Iris pigment epithelial cell (primary cell): ENCODE data around the gene SOBP.

Experiments used
- DNase-seq: peaks from one replicate; pipeline ENCODE4 v3.0.0-alpha.2; 2011; ENCODE audit warnings: low read depth

The SOBP gene

DNA sequence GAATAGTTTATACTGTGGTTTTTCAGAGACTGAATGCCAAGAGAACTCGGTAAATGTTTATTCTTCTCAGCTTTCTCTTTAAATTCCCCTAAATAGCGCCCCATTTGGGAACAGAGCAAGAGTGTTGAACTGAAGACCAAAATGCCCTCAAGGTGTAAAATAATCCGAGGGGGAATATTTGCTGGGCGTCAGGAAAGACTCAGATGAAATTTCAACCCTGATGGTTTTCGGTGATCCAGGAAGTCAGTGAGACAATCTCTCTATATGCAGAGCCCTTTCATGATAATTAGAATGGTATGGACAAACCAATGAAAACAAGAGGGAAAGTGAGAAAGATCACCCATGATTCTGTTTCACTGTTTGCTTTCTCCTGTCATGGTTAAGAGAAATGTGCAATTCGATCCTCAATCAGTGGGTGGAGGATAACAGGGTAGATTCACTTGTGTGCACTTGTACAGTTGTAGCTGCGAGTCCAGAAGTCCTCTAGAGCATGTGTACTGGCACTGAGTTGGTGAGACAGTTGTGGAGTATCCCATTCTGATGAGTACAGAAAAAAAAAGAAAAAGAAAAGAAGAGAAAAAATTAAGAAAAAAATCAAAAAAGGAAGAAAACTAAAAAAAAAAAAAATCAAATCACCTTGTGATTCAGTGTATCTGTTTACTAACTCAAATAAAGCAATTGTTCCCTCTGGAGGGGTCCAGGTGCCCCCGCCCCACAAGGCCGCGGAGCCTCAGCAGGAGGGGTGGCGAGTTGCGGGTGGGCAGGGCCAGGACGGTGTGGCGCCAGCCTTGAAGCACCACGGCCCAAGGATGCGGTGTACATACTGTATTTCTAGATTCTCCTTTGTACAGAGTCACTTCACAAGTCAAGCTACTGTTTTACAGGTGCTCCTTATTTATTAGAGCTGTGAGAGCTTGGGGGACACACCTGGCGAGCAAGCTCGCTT lies 169.3 kb downstream of the SOBP start:
- peak; percentile 65 for DNase-seq

DNA sequence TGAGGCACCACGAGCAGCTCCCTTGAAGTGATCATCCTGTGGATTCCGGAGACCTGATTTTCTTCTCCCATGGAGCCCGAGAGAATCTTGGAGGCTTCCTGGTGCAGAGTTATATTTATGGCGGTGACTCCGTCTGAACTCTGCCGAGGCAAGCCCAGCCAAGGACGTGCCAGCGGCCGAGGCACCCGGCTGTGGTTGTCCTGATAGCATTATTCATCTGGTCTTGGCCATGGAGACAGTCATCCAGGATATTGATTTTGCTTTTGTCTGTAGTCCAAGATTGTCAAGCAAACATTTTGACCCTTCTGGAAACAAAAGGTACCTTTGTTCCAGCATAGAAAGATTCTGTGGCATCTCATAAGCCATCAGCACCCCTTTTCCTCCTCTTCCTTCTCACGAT lies 170.9 kb downstream of the SOBP start:
- DNase-seq, result no peak

DNA sequence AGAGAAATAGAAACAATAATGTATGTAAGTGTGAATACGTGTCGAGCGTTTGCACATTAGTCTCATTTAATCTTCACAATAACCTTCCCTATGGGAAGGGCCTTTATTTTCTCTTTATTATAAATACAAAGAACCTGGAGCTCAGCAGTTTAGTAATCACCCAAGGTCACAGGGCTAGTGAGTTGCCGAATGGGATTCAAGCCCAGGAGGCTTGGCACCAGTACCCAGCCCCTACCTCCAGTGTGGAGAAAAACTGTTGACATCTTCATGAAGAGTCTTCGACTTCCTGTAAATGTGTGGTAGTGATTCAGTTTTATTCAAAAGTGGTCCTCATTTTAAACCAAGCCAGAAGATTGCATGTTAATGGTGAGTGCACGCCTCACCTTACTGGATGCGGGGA lies 171.4 kb downstream of the SOBP start:
- no peak for DNase-seq

DNA sequence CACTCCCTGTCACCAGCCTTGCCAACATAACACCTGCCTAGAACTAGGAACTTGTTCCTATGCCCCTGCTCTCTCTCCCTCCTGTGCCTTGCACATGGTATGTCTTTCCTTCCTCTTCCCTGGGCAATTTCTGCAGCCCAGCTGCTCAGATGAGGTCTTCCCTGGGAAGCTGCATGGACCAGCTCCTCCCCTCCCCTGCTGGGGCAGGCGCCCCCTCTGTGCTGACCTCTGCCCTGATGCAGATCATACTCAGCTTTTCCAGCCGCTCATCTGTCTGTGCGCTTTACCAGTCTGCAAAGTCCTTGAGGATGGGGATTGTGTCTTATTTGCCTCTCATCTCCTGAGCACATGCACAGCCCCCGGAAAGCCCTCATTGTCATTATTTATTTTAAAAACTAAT lies 172.4 kb downstream of the SOBP start:
- DNase-seq, result no peak

DNA sequence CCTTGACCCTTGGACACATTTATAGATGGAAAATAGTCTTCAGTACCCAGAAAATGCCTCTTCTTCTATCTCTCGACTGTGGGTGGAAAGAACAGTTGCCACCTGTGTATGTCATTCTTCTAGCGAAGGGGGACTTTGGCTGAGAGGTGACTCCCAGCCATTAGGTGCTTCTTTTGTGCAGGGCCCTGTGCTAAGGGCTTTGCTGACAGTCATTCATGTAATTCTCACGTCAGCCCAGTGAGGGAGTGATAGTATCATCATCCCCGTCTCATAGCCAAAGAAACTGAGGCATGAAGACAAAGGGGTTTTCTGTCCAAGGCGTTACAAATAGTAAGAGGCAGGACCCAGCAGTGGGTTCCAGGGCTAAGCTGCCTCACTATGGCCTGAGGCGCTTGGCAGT lies 173.4 kb downstream of the SOBP start:
- no peak for DNase-seq

DNA sequence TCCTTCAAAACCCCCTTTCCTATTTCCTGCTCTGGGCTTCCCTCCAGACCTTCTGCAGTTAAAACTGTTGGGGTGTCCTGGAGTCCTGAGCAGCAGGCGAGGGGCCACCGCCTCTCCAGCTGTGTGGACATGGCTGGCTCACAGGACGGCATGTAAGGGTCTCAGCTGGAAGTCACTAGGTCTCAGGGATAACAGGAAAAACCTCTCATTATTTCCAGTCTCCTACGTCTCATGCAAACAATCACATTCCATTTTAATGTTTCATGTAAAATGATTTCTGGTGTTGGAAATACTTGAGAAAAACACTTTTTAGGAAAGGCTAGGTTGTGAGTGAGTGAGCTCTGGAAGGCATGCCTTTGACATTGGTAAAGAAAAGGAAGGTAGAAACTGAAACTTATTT lies 175.5 kb downstream of the SOBP start:
- peak; percentile 60 for DNase-seq

DNA sequence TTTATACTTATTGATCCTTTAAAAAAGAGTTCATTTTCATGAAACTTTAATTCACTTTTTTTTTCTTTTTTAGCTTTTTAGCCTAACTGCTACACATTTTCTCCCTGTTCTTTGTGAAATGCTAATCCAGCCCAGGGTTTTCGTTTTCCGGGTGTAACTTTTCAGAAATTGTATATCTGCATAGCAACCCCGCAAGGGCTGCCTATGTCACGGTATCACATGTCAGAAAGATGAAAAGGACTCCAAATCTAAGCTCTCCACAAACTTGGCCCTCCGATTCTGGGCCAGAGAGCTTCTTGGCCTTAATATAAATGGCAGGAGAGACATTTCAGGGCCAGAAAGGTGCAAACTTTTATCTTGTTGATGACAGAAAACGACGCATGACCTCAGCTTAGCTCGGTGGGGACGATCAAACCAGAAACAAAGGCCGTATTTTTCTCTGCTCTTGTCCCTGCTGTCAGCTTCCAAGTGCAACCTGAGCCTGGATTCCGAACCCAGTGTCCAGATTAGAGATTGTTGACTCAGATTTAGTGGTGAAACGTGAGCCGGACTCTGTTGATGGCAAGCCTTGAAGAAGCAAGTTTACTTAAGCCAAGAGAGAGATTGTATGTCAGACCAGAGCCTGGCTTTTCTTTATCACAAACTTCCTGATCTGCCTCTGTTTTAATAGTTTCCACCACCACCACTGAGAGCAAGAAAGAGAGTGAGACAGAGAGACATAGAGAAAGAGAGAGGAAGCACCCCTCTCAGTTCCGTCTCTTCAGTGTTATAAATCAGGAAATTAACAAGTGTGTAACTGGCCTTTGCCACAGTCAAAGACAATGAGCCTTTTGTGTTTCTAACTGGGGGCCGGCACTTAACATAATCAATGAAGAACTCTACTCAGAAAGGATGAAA lies 176.4 kb downstream of the SOBP start:
- peak; percentile 90 for DNase-seq

DNA sequence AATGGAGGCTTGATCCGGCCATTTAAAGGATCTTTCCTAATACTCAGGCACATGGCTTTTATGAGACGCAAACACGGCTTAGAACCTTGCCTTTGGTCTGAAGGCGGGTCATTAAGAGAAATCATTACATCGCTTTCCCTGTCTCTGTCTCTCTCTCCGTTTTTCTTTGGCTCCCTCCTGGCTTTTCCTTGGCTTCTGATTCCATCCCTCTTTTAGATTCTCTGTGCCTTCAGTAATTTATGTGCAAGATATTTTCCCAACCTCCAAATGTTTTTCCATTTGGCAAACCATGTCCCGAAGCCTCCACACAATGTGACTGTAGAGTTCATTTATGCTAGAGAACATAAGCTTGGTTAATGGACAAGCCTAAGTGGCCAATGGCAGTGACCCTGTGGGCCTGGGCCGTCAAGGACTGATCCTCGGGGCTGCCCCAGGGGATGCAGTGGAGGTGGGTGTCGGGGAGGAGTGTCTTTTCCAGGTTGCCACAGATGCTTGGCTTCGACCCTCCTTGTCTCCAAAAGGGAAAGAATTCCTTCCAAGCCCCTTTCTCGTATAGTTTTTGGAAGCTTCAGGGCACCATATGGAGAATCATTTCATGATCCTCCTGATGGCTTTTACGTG lies 177.2 kb downstream of the SOBP start:
- DNase-seq, result no peak

DNA sequence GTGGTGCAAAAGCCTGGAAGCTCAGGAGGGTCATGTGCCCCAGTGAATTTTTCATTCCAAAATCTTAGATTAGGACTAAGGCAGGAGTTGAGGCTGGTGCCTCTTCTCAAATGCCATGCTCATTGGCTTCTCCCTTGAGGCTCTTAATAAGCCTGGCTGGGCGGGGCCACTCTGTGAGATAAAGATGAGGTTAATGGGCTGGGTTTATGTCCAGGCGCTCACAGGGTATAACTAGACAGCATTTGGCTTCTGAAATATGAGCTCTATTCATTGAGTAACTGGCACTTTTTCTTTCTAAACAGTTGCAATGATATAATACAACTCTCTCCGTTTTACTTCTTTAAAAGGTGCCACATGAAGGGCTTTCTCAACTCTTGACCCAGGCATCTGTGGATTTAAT lies 177.9 kb downstream of the SOBP start:
- no peak for DNase-seq

DNA sequence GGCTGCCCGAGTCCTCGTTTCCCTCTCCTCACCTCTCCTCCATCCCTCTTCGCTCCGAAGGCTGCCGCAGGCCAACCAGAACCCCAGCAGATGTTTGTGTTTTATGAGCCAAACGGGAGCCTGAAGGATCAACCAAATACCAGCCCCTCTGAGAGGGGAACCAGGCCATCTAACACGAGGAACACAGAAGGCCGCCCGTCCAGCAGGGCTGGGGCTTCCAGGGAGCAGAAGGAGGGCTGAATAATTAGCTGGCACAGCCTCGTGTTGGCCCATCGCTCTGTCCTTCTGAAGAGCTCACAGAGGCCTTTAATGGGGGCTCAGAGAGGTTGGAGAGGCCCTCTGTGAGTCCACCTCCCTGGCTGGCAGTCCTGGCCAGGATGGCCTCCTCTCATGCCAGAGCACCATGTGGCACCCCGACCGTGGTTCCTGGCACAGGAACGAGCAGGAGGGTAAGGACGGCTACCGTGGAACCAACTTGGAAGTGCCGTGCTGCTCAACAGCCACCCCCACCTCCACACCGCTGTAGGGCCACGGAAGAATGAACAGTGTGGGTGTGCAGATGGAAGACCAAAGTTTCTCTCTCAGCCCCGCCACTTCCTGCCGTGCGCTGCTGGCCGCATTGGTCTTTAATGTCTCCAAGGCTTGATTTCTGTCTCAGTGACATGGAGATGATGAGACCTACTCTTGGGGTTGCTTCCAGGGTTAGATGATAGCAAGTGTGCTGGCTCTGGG lies 179.0 kb downstream of the SOBP start:
- no peak for DNase-seq

DNA sequence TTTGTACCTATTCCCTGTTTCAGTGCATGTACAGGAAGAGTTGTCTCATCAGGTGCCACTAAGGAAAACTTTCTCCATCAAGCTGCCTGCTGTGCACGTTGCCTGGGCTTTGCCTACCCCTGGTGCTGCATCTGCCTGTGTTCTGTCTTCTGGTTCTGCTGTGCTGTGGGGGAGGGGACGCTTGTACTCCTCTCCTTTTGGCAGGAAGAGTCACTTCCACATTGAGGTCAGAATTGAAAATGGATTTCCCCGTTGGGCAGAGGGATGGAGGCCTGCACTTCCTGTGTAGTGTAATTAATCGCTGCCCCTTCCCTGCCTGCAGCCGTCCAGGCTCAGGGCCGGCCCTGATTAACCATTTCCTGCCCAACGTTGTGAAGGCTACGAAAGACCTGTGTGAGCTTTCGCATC lies 180.9 kb downstream of the SOBP start:
- DNase-seq, result peak; percentile 59

DNA sequence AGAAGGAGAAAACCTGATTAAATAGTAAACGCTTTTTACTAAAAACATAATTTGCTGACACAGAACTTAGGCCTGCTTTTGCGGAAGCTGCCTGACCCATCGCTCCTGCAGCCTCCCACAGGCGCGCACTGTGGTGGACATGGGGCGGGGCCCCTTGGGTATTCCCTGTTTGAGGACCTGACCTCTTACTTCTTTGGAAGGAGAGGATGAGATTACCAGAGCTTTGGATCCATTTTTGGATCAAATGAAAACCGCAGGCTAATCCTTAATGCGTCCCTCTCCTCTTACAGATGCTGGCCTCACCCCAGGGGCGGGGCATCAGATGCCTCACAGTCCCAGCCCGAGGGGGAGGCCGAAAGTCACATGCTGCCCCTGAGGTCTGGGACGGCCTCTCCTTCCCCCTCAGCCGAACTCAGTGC lies 183.2 kb downstream of the SOBP start:
- no peak for DNase-seq

DNA sequence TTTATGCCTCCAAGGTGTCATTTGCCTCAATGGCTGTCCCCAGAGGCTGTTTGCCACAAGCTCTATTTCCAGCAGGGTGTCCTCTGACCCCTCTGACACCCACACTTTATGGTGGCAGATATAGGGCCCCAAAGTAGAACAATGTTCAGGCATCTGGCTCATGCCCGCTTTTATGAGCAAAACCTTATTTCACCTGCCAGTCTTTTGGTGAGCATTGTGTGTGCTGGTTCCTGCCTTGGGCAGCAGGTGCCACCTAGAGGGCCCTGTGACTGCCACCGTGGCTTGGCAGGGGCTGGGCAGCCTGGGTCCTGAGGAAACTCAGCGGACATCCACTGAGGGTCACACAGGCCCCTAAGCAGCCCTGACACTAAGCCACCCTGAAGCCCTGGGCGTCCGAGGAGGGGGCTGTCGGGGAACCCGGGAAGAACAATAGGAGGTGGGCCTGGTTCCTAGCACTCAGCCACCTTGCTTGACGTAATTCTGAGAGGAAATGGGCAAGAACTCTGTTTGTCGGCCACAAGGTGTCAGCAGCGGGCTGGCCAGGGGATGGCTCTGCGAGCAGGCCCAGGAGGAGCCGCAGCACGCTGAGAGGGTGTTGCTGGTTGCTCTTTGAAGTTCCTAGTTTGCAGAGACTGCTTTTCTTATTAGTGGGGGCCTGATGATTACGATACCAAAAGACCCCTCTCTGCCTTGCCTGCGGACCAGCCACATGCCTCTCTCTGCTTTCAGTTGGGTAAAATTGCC lies 185.2 kb downstream of the SOBP start:
- DNase-seq, result peak; percentile 83

DNA sequence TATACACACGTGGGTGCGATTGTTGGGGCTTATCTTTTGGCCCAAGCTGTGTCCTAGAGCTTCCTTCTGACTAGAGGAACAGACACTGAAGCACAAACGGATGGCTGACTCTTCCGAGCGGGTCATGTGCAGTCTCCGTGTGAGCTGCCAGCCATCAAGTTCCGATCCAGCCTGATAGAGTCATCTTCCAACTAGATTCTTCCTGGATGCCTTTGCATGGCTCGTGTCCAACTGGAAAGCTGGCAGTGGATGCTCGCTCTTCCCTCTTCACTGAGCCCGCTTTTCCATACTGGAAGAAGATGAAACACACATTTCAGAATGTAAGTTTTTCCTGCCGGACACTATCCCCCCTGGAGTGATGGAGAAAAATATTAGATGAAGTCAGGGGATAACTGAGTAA lies 186.1 kb downstream of the SOBP start:
- no peak for DNase-seq

DNA sequence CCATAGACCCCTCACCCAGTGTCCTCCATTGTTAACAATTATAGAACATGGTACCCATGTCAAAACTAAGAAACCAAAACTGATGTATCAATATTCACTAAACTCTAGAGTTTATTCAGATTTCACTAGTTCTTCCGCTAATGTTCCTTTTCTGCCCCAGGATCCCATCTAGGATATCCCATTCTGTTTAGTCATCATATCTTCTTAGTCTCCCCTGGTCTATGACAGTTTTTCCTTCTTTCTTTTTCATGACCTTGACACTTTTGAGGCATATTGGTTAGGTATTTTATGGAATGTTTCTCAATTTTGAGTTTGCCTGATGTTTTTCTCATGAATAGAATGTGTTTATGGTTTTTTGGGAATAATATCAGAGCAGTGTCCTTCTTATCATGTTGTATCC lies 187.5 kb downstream of the SOBP start:
- no peak for DNase-seq

DNA sequence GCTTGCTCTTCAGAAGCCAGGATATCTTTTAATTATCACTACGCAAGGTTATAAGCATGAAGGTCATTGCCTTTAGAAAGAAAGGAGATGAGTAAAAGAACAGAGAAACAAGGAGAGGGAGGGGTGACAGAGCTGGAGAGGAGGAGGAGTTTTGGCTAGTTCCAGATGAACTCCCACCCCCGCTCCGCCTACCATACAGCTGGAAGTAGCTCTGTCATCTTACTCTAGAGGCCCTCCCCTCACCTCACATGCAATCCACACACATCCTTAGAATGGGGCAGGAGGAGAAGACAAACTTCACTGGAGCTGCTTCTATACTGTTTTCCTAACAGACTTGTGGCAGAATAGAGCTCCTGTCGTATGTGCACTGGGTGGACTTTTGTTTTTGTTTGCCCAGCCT lies 189.5 kb downstream of the SOBP start:
- DNase-seq, result peak; percentile 60

DNA sequence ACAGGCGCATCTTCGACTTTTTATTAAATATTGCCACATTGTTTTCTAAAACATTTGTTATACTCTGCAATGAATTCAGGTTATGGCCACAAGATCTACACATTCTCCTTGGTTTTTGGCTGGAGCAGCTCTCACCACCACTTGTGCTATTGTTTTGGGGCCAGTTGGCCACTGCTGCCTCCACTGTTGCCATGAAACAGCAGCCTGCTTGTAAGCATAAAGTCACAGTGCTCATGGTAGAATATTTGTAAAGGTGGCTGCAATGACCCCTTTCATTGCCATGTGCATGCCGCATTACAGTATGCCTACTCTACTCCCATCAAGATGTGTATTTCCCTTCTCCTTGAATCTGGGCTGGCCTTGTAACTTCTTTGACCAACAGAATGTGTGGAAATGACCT lies 192.8 kb downstream of the SOBP start:
- DNase-seq, result no peak

DNA sequence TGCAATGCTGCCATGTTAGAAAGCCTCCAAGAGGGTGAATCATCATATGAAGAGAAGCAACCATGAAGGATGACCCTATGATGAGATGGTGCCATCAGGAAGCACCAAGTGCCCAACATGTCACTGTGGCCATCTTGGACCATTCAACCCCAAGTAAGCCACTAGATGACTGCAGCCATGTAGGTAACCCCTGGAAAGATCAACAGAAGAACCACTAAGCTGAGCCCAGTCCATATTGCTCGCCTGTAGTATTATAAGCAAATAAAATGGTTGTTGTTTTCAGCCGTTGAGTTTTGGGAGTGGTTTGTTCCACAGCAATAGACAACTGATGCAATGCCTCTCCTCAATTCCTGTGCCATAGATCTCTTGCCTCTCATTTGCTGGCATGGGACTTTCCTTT lies 193.3 kb downstream of the SOBP start:
- DNase-seq, result no peak

DNA sequence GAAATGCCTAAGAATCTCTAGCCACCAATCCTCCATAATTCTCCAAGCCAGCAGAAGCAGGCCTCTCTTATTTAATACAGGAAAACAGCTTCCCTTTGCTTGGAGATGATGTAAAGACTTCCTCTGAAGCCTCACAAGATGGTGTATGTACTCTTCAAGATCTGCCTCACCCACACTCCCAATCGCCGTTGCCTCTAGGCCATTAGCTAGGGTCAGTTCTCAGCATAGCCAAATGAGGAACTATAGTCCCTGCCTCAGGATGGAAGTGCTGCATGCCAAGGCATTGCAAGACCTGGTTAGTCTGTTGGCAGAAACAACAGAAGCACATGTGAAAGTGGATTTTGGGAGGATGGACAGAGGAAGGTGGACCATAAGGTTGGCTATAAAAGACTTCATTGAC lies 195.1 kb downstream of the SOBP start:
- DNase-seq, result no peak

DNA sequence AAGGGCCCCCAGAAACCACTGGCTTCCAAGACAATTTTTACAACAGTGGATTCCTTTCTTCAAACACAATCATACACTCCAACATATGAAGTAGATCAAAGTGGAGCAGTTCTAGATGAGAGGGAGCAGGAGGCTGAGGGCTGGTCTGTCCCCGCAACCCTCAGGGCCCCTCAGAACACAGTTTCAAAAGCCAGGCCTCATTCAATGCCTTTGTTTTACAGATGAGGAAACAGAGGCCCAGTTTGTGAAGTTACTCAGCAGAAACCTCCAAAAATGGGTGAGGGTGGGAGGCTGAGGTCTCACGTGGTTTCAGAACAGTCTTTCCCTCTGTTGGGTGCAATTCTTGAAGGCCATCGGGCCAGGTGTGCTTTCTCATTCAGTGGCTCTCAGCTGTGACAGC lies 199.3 kb downstream of the SOBP start:
- no peak for DNase-seq

DNA sequence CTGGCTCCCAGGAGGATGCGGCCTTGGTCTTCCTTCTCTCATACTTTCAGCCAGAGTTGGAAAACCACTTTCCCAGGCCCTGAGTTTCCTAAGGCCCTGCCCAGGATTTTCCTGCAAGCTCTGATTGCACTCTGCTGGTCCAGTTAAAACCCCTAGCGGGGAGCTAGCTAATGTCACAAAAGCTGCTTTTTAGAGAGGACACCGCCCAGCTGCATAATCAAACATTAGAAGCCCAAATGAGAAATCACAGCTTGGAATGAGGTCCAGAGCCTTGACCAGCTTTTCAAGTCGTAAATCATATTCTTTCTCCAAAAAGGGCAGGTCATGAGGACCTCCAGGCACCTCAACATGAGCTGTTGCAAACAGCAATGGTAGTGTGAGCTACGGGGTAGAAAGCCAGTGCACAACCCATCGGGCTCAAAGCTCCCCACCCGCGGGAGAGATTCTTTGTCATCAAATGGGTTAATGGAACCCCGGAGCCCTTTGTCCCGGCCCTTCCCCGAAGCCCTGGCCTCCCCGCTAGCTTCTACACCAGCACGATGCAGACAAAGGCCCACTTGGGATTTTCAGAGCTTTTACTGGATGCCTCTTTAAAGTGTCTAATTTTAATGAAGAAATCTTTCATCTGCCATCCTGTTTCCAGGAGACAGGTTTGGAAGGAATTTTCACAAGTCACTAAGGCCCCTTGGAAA lies 200.2 kb downstream of the SOBP start:
- no peak for DNase-seq
